Kidney (tissue), 14 donors: ENCODE results near the gene PIAS4. TPM values are rescaled to one million over a fixed set of nuclear protein-coding genes. Genes with fewer than 3 reads are reported as not detected.
A peak's percentile ranks its signal among the peaks of the same experiment; 100 is the strongest.

Experiments
- DNase-seq, 5 donors: peaks; one replicate each; pipeline ENCODE4 v3.0.0-alpha.2; 2013 to 2020
- FAIRE-seq: peaks from 2 replicates; lab custom pipeline; 2012; peaks lifted over from hg19 to GRCh38; lab: Jason Lieb, UNC
- H3K27ac ChIP-seq, 2 donors: one replicate each; pipeline ENCODE4 v1.7.0; 2013; ENCODE audit warnings: low read depth in 2 of 2, low read length in 2 of 2, inconsistent platforms in 1 of 2
- H3K27me3 ChIP-seq: one replicate; pipeline ENCODE4 v1.7.1; 2013; ENCODE audit warnings: low read length, inconsistent platforms; ENCODE audit not compliant: control insufficient read depth, insufficient read depth
- H3K36me3 ChIP-seq, 3 donors: one replicate each; pipeline versions ENCODE4 v1.7.0 to v1.7.1; 2013; ENCODE audit warnings: low read length in 3 of 3, control low read depth in 1 of 3, inconsistent platforms in 1 of 3; ENCODE audit not compliant: insufficient read depth in 3 of 3, control insufficient read depth in 2 of 3
- H3K4me1 ChIP-seq, 3 donors: one replicate each; pipeline versions ENCODE4 v1.7.0 to v1.7.1; 2013; ENCODE audit warnings: low read length in 3 of 3, inconsistent platforms in 1 of 3, low read depth in 1 of 3; ENCODE audit not compliant: control insufficient read depth in 2 of 3, insufficient read depth in 2 of 3
- H3K4me3 ChIP-seq, 3 donors: one replicate each; pipeline versions ENCODE4 v1.7.0 to v1.8.1; 2013; ENCODE audit warnings: low read length in 3 of 3, control low read depth in 1 of 3, inconsistent platforms in 1 of 3
- H3K9ac ChIP-seq, 3 donors: one replicate each; pipeline versions ENCODE4 v1.7.0 to v1.7.1; 2013; ENCODE audit warnings: low read length in 3 of 3, control low read depth in 1 of 3, inconsistent platforms in 1 of 3
- H3K9me3 ChIP-seq, 3 donors: one replicate each; pipeline versions ENCODE4 v1.7.0 to v1.7.1; 2013; ENCODE audit warnings: low read length in 3 of 3, control low read depth in 1 of 3, inconsistent platforms in 1 of 3; ENCODE audit not compliant: control insufficient read depth in 2 of 3, insufficient read depth in 1 of 3
- intact Hi-C: fragments of 100-400 bp; cut with DNase I; formaldehyde crosslinking; loops from one replicate; pipeline ENCODE4 v1.11.1; 2022
- polyA plus RNA-seq: library from polyadenylated mRNA; stranded (reverse); fragments of 350-450 nt; fragmentation: Illumina TruSeq; extraction: RNeasy Lipid Tissue Mini Kit (QIAGEN cat#74804); gene quantifications from one replicate; pipeline ENCODE4 v1.2.3, GENCODE V29; 2014; ENCODE audit warnings: low read depth, low replicate concordance; ENCODE audit not compliant: insufficient read depth
- total RNA-seq: library from RNA; stranded (reverse); fragmentation: NEBNext Ultra II Directional; extraction: Animal tissue kit (Norgen Biotek cat#: 25700); gene quantifications from one replicate; pipeline ENCODE4 v1.2.1, GENCODE V29; 2021
- TF ChIP-seq, protein P1 (sequence below): IDR thresholded peaks from 3 replicates; pipeline ENCODE4 v1.5.1; 2012; ENCODE audit warnings: mild to moderate bottlenecking, moderate library complexity, borderline replicate concordance; ENCODE audit not compliant: insufficient read depth; ENCODE audit errors: extremely low read depth
- donor health status: control.
- donor health status: control.
- donor health status: control.
- donor health status: control.
- donor health status: control.
- donor health status: DM: yes; HTN: yes; CAD: no.
- donor health status: Normal renal cell carcinoma (clear cell type).

PIAS4 gene
- total and polyA plus RNA-seq, 2 donors from 2014 or later = 9.8 to 25.0 TPM

DNA sequence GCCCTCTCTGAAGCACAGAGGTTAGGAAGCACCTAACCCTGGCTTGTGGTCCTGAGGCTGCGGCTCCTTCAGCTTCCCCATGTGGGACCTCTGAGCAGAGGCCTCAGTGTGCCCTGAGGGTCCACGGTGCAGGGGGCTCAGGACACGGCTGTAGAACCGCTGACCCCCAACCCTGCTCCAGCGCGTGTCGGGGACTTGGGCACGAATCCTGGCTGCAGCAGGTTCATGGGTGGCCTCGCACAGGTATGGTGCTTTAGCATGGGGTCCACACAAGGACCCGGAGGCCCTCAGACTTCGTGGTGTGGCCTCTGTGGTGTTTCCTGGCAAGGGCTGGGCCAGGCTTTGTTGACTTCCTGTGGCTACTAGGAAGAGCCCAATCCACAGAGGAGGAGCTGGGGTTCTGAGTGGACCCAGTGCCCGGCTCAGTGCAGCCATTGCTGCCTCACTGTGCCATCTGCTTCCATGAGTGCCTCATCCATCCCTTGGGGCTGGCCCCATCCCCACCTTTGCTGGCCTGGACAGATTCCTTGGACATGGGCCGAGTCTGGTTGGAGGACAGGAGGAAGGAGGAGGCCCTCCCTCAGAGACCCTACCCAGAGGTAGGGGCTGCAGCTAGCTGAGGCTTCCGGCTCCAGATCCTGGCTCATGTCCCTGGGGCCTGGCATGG lies 34.7 kb downstream of the PIAS4 start:
- peaks cover 0 to 7% (median 0%) of the 10 kb centered on the region in 3 donors for H3K36me3 ChIP-seq
- no peaks in the 10 kb centered on the region for H3K9me3 ChIP-seq
- FAIRE-seq (no peak), DNase-seq (no peak)
- H3K27ac ChIP-seq = peak overlapping the region; percentile 28 to 71
- peaks cover 0 to 4% (median 0%) of the 10 kb centered on the region in 3 donors for H3K4me1 ChIP-seq
- TF ChIP-seq, protein P1, sequence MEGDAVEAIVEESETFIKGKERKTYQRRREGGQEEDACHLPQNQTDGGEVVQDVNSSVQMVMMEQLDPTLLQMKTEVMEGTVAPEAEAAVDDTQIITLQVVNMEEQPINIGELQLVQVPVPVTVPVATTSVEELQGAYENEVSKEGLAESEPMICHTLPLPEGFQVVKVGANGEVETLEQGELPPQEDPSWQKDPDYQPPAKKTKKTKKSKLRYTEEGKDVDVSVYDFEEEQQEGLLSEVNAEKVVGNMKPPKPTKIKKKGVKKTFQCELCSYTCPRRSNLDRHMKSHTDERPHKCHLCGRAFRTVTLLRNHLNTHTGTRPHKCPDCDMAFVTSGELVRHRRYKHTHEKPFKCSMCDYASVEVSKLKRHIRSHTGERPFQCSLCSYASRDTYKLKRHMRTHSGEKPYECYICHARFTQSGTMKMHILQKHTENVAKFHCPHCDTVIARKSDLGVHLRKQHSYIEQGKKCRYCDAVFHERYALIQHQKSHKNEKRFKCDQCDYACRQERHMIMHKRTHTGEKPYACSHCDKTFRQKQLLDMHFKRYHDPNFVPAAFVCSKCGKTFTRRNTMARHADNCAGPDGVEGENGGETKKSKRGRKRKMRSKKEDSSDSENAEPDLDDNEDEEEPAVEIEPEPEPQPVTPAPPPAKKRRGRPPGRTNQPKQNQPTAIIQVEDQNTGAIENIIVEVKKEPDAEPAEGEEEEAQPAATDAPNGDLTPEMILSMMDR = no peak
- H3K27me3 ChIP-seq = no peaks in the 10 kb centered on the region
- no peak overlapping the region for H3K4me3 ChIP-seq
- H3K9ac ChIP-seq = no peak overlapping the region
- intact Hi-C loops = no loop called here

DNA sequence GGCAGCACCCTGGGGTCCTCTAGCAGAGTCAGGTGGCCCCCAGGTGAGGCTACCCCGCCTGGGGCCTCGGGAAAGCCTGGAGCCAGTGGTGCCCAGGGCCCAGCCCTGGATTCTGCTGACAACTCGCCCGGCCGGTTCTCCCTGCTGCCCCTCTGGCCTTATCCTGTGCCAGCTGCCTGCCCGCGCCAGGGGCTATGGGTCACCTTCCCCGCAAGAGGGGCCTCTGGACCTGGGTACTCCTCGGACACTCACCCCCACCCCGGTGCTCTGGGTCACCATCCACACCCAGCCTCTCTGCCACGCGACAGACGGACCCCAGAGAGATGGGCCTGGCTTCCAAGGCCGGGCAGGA lies 35.2 kb downstream of the PIAS4 start:
- H3K4me1 ChIP-seq = peaks cover 0 to 4% (median 0%) of the 10 kb centered on the region in 3 donors

DNA sequence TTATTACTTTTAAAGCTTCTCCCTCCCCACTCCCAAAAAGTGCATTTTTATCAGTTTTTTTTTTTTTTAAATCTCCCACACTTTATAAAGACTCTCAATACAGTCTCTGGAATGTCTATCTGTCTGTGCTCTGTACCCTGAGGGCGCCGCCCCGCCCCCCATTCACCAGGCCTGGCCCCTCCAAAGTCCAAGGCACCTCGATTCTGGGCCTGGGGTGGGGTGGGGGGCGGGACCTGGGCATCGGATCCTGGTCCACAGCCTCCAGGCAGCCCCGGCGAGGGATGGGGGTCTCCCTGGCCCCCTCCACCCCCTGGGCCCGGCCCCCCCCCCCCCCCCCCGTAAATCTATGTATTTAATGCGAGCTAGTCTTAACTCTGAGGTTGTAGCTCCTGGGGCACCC lies 35.9 kb downstream of the PIAS4 start:
- Histone ChIP-seq H3K9me3 (no peaks in the 10 kb centered on the region), H3K9ac (no peak overlapping the region), H3K36me3 (peaks cover 0 to 7% (median 0%) of the 10 kb centered on the region in 3 donors), H3K27me3 (no peaks in the 10 kb centered on the region), H3K4me3 (no peak overlapping the region), H3K4me1 (peaks cover 0 to 4% (median 0%) of the 10 kb centered on the region in 3 donors), H3K27ac (no peak overlapping the region)
- intact Hi-C loops = no loop called here
- DNase-seq (peak in 1 of 5 donors; percentile 43), FAIRE-seq (no peak)
- TF ChIP-seq, protein P1 = no peak

More for the DNA sequence above, 35.2 kb downstream of the PIAS4 start:
- FAIRE-seq (no peak), DNase-seq (peak in 3 of 5 donors; percentile 39 to 86 (median 60))
- Histone ChIP-seq H3K27ac (peak overlapping the region; percentile 28 to 71), H3K9ac (no peak overlapping the region), H3K36me3 (peaks cover 0 to 7% (median 0%) of the 10 kb centered on the region in 3 donors), H3K9me3 (no peaks in the 10 kb centered on the region), H3K27me3 (no peaks in the 10 kb centered on the region), H3K4me3 (no peak overlapping the region)
- TF ChIP-seq, protein P1 = no peak
- intact Hi-C loops = no loop called here
